OCI-LY1 (cell line): ENCODE data around the gene NPLOC4.

ENCODE experiments used
- CTCF ChIP-seq: fragments of 200-600 bp; sonication (generic), shearing (Covaris generic); IDR thresholded peaks from 2 replicates; pipeline ENCODE4 v1.5.1; 2017; ENCODE audit warnings: mild to moderate bottlenecking, antibody characterized with exemption, low read length, moderate library complexity, mixed read lengths
- EZH2 ChIP-seq: fragments of 200-600 bp; sonication (generic), shearing (Covaris generic); IDR thresholded peaks from 2 replicates; pipeline ENCODE4 v1.8.0; 2017; ENCODE audit warnings: borderline replicate concordance, mixed run types, mild to moderate bottlenecking, antibody characterized with exemption, low read length, moderate library complexity, mixed read lengths

GRCh38 chr17:81526662-81527571 lies 110.0 kb downstream of the NPLOC4 start:
- TF ChIP-seq CTCF (no peak), EZH2 (no peak)
